Left ventricle myocardium inferior (tissue), 1 donor: ENCODE measurements around the gene JCAD. TPM values are rescaled to one million over a fixed set of nuclear protein-coding genes. Genes with fewer than 3 reads are reported as not detected.

ENCODE experiments used
- DNase-seq: peaks from one replicate; pipeline ENCODE4 v3.0.0-alpha.2; 2020
- H3K27ac ChIP-seq: fragments of 200-600 bp; replicated peaks from 2 replicates; pipeline ENCODE4 v1.8.0; 2021
- H3K27me3 ChIP-seq: fragments of 200-600 bp; 2 replicates; pipeline ENCODE4 v1.8.0; 2021; ENCODE audit warnings: low read depth
- H3K36me3 ChIP-seq: fragments of 200-600 bp; 2 replicates; pipeline ENCODE4 v1.8.0; 2021
- H3K4me1 ChIP-seq: fragments of 200-600 bp; 2 replicates; pipeline ENCODE4 v1.8.0; 2021
- H3K4me3 ChIP-seq: fragments of 200-600 bp; 2 replicates; pipeline ENCODE4 v1.8.0; 2021; ENCODE audit warnings: mild to moderate bottlenecking, moderate library complexity
- H3K9me3 ChIP-seq: fragments of 200-600 bp; replicated peaks from 2 replicates; pipeline ENCODE4 v1.8.0; 2021
- intact Hi-C: fragments of 100-400 bp; cut with micrococcal nuclease; formaldehyde crosslinking; loops from one replicate; pipeline ENCODE4 v1.11.0; 2022
- total RNA-seq: library from RNA; stranded (reverse); fragmentation: NEBNext Ultra II Directional; extraction: Animal tissue kit (Norgen Biotek cat#: 25700); gene quantifications from one replicate; pipeline ENCODE4 v1.2.1, GENCODE V29; 2021
- TF ChIP-seq, protein P1 (sequence below): fragments of 200-600 bp; IDR thresholded peaks from 2 replicates; pipeline ENCODE4 v1.8.0; 2021; ENCODE audit warnings: antibody characterized with exemption, mild to moderate bottlenecking, borderline replicate concordance
- donor health status: DM: no; HTN: yes; CAD: no; lungs with severe emphysema.

The JCAD gene
- total RNA-seq, 1 donor from 2014 or later, result 23.5 TPM

DNA sequence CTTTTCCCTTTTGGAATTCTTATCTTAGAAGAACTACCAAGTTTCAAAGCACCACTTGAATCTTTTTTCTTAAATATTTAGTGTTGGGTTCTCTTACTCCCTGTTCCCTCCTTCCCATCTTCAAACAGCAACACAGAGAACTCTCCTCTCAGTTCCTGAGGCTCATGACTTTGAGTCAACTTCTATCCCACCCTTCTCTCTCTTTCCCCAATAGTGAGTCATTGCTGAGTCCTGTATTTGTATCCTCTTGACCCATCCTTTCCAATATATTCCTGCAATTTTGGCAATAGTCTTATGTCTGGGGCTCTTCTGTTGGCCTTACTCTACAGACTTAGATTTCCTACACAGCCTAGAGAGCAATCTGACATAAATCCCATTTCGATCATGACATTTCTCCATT is 20.8 kb upstream of the JCAD start:
- no peak overlapping the region for H3K27ac ChIP-seq
- DNase-seq, result no peak
- H3K36me3 ChIP-seq, result no peaks in the 10 kb centered on the region
- no peaks in the 10 kb centered on the region for H3K4me1 ChIP-seq
- no peak overlapping the region for H3K4me3 ChIP-seq
- intact Hi-C loops, result no loop called here
- TF ChIP-seq, protein P1, sequence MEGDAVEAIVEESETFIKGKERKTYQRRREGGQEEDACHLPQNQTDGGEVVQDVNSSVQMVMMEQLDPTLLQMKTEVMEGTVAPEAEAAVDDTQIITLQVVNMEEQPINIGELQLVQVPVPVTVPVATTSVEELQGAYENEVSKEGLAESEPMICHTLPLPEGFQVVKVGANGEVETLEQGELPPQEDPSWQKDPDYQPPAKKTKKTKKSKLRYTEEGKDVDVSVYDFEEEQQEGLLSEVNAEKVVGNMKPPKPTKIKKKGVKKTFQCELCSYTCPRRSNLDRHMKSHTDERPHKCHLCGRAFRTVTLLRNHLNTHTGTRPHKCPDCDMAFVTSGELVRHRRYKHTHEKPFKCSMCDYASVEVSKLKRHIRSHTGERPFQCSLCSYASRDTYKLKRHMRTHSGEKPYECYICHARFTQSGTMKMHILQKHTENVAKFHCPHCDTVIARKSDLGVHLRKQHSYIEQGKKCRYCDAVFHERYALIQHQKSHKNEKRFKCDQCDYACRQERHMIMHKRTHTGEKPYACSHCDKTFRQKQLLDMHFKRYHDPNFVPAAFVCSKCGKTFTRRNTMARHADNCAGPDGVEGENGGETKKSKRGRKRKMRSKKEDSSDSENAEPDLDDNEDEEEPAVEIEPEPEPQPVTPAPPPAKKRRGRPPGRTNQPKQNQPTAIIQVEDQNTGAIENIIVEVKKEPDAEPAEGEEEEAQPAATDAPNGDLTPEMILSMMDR, result no peak
- peaks cover 15% of the 10 kb centered on the region for H3K27me3 ChIP-seq
- no peaks in the 10 kb centered on the region for H3K9me3 ChIP-seq

DNA sequence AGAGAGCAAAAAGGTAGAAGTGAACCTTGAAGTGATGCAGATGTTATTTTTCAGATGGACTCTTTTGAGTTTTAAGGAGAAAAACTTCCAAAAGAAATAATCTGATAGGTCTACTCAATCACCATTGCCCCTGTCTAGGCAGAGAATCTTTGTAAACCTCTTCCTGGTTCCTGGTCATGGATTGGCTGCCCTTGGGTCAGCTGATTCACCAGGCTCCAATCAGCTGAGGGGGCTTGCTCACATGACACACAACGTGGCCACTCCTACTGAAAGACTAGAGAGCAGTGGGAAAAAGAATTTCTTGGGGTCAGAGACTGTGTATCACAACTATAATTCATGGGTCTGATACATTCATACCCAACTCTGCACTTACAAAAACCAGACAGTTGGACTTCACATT is 20.0 kb upstream of the JCAD start:
- intact Hi-C loops, result no loop called here
- no peaks in the 10 kb centered on the region for H3K9me3 ChIP-seq

DNA sequence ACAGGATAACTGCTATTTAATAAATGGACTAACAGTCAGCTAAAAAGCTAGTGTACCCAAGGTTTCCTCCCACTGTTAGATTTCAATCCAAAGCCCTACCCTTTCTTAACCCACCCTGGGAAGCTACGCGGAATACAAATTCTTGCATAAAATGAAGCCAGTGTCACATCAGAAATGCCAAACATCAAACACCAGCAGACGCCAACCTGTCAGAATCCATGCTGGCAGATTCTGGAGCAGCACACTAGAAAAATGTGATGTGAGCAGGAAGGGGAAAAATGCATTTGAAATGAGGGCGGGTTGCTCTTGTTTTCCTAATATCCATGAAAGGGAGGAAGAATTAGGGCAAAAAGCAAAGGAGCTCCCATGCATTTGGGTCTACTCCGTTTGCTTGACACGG is 16.1 kb upstream of the JCAD start:
- no peak for DNase-seq
- Histone ChIP-seq H3K9me3 (no peaks in the 10 kb centered on the region), H3K4me1 (peaks cover under 1% of the 10 kb centered on the region), H3K36me3 (no peaks in the 10 kb centered on the region), H3K4me3 (no peak overlapping the region), H3K27me3 (peaks cover 10% of the 10 kb centered on the region), H3K27ac (no peak overlapping the region)
- intact Hi-C loops, result no loop called here
- TF ChIP-seq, protein P1, result no peak

More for the DNA sequence above, 20.0 kb upstream of the JCAD start:
- no peak overlapping the region for H3K4me3 ChIP-seq
- H3K4me1 ChIP-seq, result no peaks in the 10 kb centered on the region
- H3K27me3 ChIP-seq, result peaks cover 15% of the 10 kb centered on the region
- no peak overlapping the region for H3K27ac ChIP-seq
- no peaks in the 10 kb centered on the region for H3K36me3 ChIP-seq
- DNase-seq, result no peak
- TF ChIP-seq, protein P1, result no peak

DNA sequence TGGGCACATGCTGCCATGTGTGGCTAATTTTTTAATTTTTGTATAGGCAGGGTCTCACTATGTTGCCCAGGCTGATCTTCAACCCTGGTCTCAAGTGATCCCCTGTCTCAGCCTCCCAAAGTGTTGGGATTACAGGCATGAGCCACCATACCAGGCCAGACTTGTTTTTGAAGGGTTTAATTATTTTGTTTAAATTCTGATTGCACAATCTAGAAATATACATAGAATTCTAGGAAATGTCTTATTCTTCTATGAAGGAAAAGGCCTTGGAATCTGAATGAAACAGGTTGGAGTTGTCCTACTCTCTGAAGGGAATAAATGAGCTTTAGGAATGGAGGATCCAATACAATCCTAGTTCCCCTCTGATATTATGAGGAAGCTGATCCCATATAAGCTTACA is 15.5 kb upstream of the JCAD start:
- no peak overlapping the region for H3K4me3 ChIP-seq
- no peak overlapping the region for H3K27ac ChIP-seq
- no peaks in the 10 kb centered on the region for H3K9me3 ChIP-seq
- intact Hi-C loops, result no loop called here
- TF ChIP-seq, protein P1, result no peak
- no peak for DNase-seq
- H3K36me3 ChIP-seq, result no peaks in the 10 kb centered on the region
- peaks cover 6% of the 10 kb centered on the region for H3K4me1 ChIP-seq
- peaks cover 10% of the 10 kb centered on the region for H3K27me3 ChIP-seq

DNA sequence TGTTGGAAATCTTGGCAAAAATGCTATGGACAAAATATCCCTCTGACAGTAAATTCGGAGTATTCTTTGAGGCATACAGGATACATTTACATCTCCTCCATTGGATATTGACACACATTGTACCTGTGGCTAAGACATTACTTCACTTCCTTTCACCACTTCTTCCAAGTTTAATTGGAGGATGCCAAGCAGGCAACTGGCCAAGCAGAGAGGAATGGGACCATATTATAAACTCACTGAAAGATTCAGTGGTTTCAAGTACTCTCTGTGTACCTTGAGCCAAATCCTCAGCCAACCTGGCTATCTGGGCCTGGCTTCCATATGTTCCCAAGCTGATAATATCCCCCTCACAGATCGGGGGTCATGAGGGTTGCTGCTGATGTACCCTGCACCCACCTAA is 14.7 kb upstream of the JCAD start:
- intact Hi-C loops, result no loop called here
- no peak overlapping the region for H3K4me3 ChIP-seq
- H3K4me1 ChIP-seq, result peaks cover 11% of the 10 kb centered on the region
- TF ChIP-seq, protein P1, result no peak
- no peak overlapping the region for H3K27ac ChIP-seq
- H3K9me3 ChIP-seq, result no peaks in the 10 kb centered on the region
- no peak for DNase-seq
- H3K27me3 ChIP-seq, result peaks cover 10% of the 10 kb centered on the region
- H3K36me3 ChIP-seq, result no peaks in the 10 kb centered on the region

DNA sequence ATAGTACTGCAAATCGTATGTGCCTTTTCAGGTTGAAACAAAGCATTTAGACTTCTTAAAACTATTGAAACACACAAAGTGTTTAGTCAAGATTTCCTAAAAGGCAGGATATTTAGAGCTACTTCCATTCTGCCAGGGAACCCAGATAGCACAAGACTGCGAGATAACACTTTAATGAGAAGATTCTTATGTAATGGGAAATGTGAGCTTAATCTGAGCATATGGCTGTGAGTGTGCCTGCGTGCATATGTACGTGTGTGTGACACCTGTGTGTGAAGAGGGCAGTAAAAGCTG is 14.3 kb upstream of the JCAD start:
- no peaks in the 10 kb centered on the region for H3K9me3 ChIP-seq
- H3K4me1 ChIP-seq, result peaks cover 14% of the 10 kb centered on the region
- DNase-seq, result no peak
- no peaks in the 10 kb centered on the region for H3K36me3 ChIP-seq
- H3K27me3 ChIP-seq, result peaks cover 6% of the 10 kb centered on the region
- H3K4me3 ChIP-seq, result no peak overlapping the region
- TF ChIP-seq, protein P1, result no peak
- intact Hi-C loops, result no loop called here
- H3K27ac ChIP-seq, result no peak overlapping the region
